Activated CD4-positive, alpha-beta memory T cell treated with anti-CD3 and anti-CD28 coated beads, Interleukin-2, amount 10 ng/mL, durations not matched to agents 7 days and 5 days (primary cell): Measurements from ENCODE around the gene DVL1. TPM values are rescaled to one million over a fixed set of nuclear protein-coding genes. Genes with fewer than 3 reads are reported as not detected.
A peak's percentile ranks its signal among the peaks of the same experiment; 100 is the strongest.

Experiments
- CTCF ChIA-PET: fragments of 350-600 bp; sonication (Branson Sonifier 250); formaldehyde crosslinking; loops from one replicate; lab custom pipeline; 2021; ENCODE audit warnings: antibody characterized with exemption, inconsistent platforms; lab: Charles Lee
- POLR2A ChIA-PET: fragments of 350-600 bp; sonication (Branson Sonifier 250); formaldehyde crosslinking; loops from one replicate; lab custom pipeline; 2021; ENCODE audit warnings: antibody characterized with exemption; lab: Charles Lee
- DNase-seq: peaks from one replicate; pipeline ENCODE4 v3.0.0-alpha.2; 2020
- H3K27ac Mint-ChIP-seq: one replicate; pipeline ENCODE4 v1.8.0; 2021; ENCODE audit warnings: mild to moderate bottlenecking, mixed read lengths
- H3K27me3 Mint-ChIP-seq: one replicate; pipeline ENCODE4 v1.8.0; 2021; ENCODE audit warnings: mixed read lengths
- H3K36me3 Mint-ChIP-seq: one replicate; pipeline ENCODE4 v1.8.0; 2021; ENCODE audit warnings: low read depth, mixed read lengths
- H3K4me1 Mint-ChIP-seq: one replicate; pipeline ENCODE4 v1.8.0; 2021; ENCODE audit warnings: mixed read lengths
- H3K4me3 Mint-ChIP-seq: one replicate; pipeline ENCODE4 v1.8.0; 2021; ENCODE audit warnings: mild to moderate bottlenecking, mixed read lengths
- H3K9me3 Mint-ChIP-seq: one replicate; pipeline ENCODE4 v1.8.0; 2021; ENCODE audit warnings: mixed read lengths
- total RNA-seq, 2 experiments: library from RNA; stranded (reverse); gene quantifications; one replicate each; pipeline ENCODE4 v1.2.3, GENCODE V29; 2021

The DVL1 gene
- total RNA-seq, 2 experiments from 2014 or later: 36.0 to 37.8 TPM

DNA sequence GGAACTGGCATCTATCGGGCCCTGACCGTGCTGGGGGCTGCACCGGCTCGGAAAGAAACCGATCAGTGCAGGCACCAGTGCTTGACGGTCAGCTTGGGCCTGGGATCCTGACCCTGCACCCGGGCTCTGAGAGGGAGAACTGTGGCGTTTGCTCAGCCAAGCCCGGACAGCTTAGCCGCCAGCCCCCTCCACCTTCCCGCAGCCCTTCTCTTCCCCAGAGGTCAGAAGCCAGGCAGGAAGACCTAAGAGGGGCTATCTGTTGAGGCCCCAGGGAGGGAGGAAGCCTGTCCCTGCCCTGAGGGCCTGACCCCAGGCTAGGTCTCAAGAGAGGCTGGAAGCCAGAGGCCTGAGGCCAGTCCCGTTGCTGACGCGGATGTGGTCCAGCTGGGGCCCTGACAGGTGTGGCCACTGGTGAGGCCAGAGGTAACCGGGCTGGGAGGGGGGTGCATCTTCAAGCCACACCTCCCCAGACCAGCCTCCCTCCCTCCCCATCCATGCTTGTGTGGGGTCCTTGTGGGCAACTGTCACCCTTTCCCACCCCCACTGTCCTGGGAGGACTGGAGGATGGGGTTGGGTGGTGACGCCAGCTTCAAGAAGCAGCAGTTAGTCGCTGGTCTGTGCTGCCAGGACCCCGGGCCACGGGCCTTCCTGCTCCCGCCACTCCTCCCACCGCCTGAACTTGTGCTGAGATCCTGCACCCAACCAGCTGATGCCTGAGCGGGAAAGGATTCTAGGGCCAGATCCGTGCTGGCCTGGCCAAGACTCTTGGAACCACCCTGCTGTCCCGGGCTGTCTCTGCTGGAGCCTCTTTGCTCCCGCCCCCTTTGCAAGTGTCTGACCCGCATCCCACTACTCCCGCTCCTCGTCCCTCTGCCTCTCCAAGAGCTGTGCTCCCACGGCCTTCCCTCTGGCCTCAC lies 2.6 kb upstream of the DVL1 start:
- ChIA-PET CTCF (interaction anchor here (3.0 kb wide), 1 partner anchor 19 kb away, joined by 13 read pairs; no protein-coding TSS in a partner anchor), POLR2A (interaction anchor here (0.8 to 2.9 kb wide), 3 partner anchors 20 to 24 kb away, joined by 3 to 14 read pairs (median 5); partner anchors contain the start of gene AURKAIP1)
- Mint-ChIP-seq H3K27me3 (peaks cover 23% of the 10 kb centered on the region), H3K4me3 (peak overlapping the region; percentile 48), H3K4me1 (peaks cover 24% of the 10 kb centered on the region), H3K9me3 (no peaks in the 10 kb centered on the region), H3K36me3 (no peaks in the 10 kb centered on the region), H3K27ac (no peak overlapping the region)
- no peak for DNase-seq

DNA sequence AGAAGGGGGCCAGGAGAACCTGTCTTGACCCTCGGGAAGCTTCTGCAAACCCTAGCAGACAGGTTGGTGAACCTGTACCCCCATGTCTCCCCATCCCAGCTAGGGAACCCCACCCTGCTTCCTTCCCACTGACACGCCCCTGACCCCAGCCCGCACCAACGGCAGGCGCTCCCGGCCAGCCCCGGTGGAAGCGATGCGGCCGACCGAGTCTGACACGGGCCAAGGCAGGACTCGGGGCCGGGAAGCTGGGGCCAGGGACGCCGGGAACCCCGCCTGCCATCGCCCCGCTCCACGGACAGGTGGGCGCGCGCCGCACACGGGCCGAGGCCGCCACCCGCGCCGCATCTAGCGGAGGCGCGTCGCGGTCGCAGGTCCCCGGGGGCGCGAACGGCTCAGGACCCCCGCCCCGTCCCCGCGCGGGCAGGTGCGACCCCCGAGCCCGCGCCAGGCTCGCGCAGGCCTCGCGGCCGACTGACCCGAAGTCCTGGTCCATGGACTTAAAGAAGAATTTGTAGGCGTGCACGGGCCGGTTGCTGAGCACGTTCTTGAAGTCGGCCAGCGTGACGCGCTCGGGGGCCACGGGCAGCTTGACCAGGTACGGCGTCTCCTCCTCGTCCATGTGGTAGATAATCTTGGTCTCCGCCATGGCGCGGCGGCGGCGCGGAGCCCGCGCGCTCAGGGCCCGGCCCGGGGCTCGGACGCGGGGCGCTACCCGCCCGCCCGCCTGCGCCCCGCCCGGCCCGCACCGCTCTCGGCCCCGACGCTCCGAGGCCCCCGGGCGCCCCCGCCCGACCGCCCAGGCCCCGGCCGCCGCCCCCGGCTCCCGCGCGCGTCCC lies 580 bp downstream of the DVL1 start:
- POLR2A ChIA-PET: interaction anchor here (0.6 to 1.6 kb wide), 6 partner anchors 14 to 163 kb away, joined by 3 to 13 read pairs (median 4); partner anchors contain the start of gene AURKAIP1
- H3K36me3 Mint-ChIP-seq: no peaks in the 10 kb centered on the region
- no peak for DNase-seq
- CTCF ChIA-PET: interaction anchor here (0.6 to 4.0 kb wide), 5 partner anchors 23 to 225 kb away, joined by 3 to 28 read pairs (median 6); partner anchors contain the start of gene AURKAIP1
- peaks cover 34% of the 10 kb centered on the region for H3K4me1 Mint-ChIP-seq
- peak overlapping the region; percentile 71 for H3K4me3 Mint-ChIP-seq
- H3K9me3 Mint-ChIP-seq: no peaks in the 10 kb centered on the region
- no peak overlapping the region for H3K27ac Mint-ChIP-seq
- H3K27me3 Mint-ChIP-seq: peaks cover 16% of the 10 kb centered on the region

DNA sequence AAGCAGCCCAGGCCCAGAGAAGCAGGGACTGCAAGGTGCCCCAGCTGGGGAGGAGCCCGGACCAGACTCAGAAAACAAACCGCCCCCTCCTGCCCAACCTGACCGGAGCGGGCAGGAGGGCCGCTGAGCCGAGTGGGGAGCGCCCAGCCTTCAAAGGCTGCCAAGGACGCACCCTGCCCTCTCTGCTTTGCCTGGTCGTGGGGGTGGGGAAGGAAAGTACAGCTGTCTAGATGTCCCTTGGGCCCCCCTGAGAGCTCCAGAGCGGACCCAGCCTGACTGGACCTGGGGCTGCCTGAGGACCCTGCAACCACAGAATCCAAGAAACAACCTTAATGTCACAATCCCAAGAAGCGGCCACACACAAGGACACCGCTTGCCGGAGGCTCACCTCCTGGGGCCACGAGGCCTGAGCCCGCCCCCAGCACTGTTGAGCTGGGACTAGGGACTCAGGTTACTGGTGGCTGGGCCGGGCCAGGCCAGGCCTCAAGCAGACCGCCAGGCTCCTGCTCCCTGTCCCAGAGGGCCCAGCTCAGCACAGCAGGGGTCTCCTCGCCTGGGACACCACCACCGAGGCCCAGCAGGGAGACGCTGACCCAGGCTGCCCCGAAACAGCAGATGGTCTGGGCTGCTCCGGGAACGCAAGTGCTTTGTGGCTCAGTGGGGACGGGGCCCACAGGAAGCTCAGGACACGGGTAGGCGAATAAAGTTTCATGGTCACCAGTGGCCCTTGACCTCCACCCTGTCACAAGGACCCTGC lies 1.4 kb downstream of the DVL1 start:
- peaks cover 10% of the 10 kb centered on the region for H3K27me3 Mint-ChIP-seq
- POLR2A ChIA-PET: interaction anchor here (0.9 to 1.6 kb wide), 5 partner anchors 14 to 164 kb away, joined by 3 to 13 read pairs (median 5); partner anchors contain the start of gene AURKAIP1
- DNase-seq: no peak
- H3K9me3 Mint-ChIP-seq: no peaks in the 10 kb centered on the region
- peaks cover 33% of the 10 kb centered on the region for H3K4me1 Mint-ChIP-seq
- CTCF ChIA-PET: interaction anchor here (0.6 to 4.0 kb wide), 6 partner anchors 24 to 225 kb away, joined by 3 to 28 read pairs (median 5); partner anchors contain the start of gene AURKAIP1
- H3K4me3 Mint-ChIP-seq: peak overlapping the region; percentile 71
- H3K27ac Mint-ChIP-seq: no peak overlapping the region
- H3K36me3 Mint-ChIP-seq: peaks cover 1% of the 10 kb centered on the region

DNA sequence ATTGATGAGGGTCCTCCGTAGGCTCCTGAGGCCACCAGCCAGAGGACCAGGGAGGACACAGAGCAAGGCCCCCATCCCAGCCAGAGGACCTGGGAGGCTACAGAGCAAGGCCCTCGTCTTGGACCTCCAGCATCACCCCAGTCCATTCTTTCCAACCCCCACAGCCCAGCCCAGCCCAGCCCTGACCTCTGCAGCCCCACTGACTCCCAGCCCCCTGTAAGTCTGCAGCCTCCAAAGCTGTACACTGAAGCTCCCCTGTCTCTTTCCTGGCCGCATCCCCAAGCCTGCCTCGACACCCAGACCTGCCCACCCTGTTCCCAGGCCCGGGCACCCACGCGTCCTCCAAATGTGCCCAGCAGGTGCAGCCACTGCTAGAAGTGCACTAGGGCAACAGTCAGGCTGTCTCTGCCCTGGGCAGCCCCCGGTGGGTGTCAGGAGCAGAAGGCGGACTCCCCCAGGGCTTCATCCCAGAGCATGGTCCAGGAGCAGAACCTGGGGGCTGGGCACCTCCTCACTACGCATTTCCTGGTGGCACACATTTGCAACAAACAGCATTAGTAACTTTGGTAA lies 2.1 kb downstream of the DVL1 start:
- peak overlapping the region; percentile 71 for H3K4me3 Mint-ChIP-seq
- no peak overlapping the region for H3K27ac Mint-ChIP-seq
- no peak for DNase-seq
- POLR2A ChIA-PET: interaction anchor here (1.4 to 1.6 kb wide), 3 partner anchors 13 to 28 kb away, joined by 5 to 13 read pairs (median 6); partner anchors contain the start of gene AURKAIP1
- peaks cover 28% of the 10 kb centered on the region for H3K4me1 Mint-ChIP-seq
- CTCF ChIA-PET: interaction anchor here (0.7 to 4.0 kb wide), 5 partner anchors 24 to 42 kb away, joined by 4 to 28 read pairs (median 6); partner anchors contain the start of gene AURKAIP1
- H3K9me3 Mint-ChIP-seq: no peaks in the 10 kb centered on the region
- H3K36me3 Mint-ChIP-seq: peaks cover 3% of the 10 kb centered on the region
- H3K27me3 Mint-ChIP-seq: peaks cover 3% of the 10 kb centered on the region

DNA sequence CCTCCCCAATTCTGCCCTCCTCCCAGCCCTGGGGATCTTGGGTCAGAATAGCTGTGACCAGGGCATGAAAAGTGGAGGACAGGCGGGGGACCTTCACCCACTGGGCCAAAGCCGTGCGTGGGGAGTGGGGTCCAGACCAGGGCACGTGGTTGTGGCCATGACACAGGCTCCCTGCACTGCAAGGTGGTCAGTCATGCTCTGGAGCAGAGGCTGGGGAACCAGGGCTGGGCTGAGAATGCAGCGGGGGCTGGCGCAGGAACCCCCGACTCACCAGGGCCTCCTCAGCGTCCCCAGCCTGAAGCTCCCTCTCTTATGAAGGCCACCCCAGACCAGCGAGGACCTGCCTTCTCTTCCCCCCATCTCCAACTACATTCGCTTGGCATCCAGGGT lies 2.7 kb downstream of the DVL1 start:
- Mint-ChIP-seq H3K27ac (no peak overlapping the region), H3K4me1 (peaks cover 27% of the 10 kb centered on the region), H3K9me3 (no peaks in the 10 kb centered on the region), H3K4me3 (peak overlapping the region; percentile 29), H3K27me3 (no peaks in the 10 kb centered on the region), H3K36me3 (peaks cover 3% of the 10 kb centered on the region)
- DNase-seq: no peak
- CTCF ChIA-PET: interaction anchor here (2.0 to 4.0 kb wide), 2 partner anchors 25 to 28 kb away, joined by 4 to 28 read pairs; no protein-coding TSS in a partner anchor
- POLR2A ChIA-PET: no interaction called here

DNA sequence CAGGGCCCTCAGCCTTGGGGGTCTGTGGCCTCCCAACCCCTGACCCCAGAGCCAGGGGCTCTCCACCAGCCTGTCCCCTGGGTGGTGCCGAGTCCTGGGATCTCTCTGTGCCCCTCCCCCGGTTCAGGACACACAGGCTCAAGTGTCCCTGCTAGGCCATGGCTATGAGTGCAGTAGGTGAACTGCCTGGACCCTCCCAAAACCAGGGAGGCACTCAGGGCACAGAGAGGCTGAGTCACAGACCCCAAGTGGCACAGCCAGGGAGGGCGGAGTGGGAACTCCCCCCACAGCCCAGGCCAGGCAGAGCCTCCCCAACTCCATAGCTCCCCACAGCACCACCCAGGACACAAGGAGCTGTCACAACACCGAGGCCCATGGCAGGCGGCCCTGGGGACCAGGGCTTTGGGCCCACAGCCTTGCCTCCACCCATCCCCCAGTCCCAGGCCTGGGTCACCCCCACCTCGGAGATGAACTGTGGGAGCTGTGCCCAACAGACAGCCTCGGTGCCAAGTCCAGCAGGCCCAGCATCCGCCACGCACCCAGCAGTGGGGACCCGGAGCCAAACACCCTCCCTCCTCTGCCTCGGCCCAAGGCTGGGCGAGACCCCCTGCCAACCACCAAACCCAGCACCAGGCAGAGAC lies 3.2 kb downstream of the DVL1 start:
- H3K4me3 Mint-ChIP-seq: no peak overlapping the region
- H3K36me3 Mint-ChIP-seq: peaks cover 7% of the 10 kb centered on the region
- ChIA-PET POLR2A (no interaction called here), CTCF (interaction anchor here (4.0 kb wide), 1 partner anchor 26 kb away, joined by 28 read pairs; no protein-coding TSS in a partner anchor)
- DNase-seq: no peak
- peaks cover 4% of the 10 kb centered on the region for H3K9me3 Mint-ChIP-seq
- H3K4me1 Mint-ChIP-seq: peaks cover 27% of the 10 kb centered on the region
- H3K27ac Mint-ChIP-seq: no peak overlapping the region
- H3K27me3 Mint-ChIP-seq: no peaks in the 10 kb centered on the region

DNA sequence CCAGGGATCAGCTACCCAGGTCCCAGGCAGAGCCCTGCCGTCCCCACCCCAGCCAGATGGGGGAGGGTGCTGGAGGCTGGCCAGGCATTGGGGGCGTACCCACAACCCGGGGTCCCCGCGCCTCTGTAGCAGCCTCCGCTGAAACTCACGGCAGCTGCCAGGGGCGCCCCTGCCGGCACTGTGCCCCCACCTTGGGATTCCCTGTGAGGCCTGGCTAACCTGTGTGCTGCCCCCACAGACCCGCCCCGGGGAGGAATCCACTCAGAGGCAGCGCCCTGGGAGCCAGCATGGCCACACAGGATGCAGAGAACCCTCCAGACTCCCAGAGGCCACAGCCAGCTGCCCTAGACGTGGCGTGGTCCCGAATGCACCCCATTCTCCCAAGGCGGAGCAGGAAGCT lies 3.8 kb downstream of the DVL1 start:
- Mint-ChIP-seq H3K4me1 (peaks cover 27% of the 10 kb centered on the region), H3K36me3 (peaks cover 13% of the 10 kb centered on the region), H3K9me3 (peaks cover 9% of the 10 kb centered on the region), H3K4me3 (no peak overlapping the region), H3K27me3 (no peaks in the 10 kb centered on the region), H3K27ac (no peak overlapping the region)
- ChIA-PET POLR2A (no interaction called here), CTCF (interaction anchor here (4.0 kb wide), 1 partner anchor 26 kb away, joined by 28 read pairs; no protein-coding TSS in a partner anchor)
- no peak for DNase-seq

DNA sequence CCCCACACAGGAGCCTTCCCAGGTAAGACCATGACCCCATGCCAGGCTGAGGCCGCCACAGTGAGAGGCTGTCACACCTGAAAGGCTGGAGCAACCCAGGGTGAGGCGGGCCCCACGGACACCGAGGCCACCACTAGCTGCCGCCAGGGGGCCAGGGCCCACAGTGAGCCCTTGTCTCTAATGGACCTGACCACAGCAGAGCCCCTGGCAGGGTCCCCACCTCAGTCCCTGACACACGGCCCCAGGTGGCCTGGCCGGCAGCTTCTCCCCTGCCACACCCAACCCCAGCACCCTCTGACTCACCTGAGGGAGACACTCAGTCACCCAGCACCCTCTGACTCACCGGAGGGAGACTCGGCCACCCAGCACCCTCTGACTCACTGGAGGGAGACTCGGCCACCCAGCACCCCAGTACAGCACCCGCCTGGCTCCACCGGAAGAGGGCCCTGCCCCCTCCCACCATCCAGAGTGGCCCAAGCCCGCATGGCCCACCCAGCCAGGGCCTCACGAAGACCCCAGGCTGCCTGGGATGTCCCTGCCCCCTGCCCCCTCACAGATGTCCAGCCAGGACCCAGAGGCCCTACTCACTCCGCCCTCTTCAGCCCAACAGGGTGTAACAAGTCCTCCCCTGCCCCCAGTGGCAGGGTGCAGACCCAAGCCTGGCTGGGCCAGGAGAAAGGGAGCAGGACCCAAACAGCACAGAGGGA lies 4.4 kb downstream of the DVL1 start:
- POLR2A ChIA-PET: no interaction called here

DNA sequence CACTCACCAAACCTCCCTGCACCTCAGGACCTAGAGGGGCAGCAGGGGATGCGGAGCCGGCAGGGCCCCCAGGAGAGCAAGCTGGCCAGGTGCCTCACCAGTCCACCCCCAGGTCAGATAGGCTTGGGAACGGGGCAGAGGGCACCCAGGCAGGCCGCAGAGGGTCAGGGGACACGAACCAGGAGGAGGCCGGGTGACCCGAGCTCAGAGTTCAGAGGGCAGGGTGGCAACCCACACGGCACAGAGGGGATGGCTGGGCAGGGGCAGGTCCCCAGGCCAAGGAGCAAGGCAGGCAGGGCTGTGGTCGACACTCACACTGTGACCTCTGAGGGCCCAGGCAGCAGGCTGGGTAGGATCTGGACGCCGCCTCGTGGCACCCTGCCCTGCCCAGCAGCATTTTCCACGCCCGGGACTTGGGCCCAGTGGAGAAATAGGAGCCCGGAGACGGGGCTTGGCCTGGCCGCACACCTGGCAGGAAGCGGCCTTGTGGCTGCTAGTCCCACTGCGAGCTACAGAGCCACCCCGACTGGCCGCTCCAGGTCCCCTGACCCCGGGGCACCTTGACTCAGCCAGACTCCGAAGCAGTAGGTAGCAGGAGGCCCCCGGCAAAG lies 5.3 kb downstream of the DVL1 start:
- Mint-ChIP-seq H3K27ac (no peak overlapping the region), H3K36me3 (peaks cover 16% of the 10 kb centered on the region), H3K4me1 (peaks cover 27% of the 10 kb centered on the region), H3K27me3 (no peaks in the 10 kb centered on the region), H3K4me3 (no peak overlapping the region), H3K9me3 (peaks cover 9% of the 10 kb centered on the region)
- no peak for DNase-seq
- ChIA-PET CTCF (no interaction called here), POLR2A (interaction anchor here (0.8 kb wide), 1 partner anchor 19 kb away, joined by 3 read pairs; no protein-coding TSS in a partner anchor)

More for the DNA sequence above, 4.4 kb downstream of the DVL1 start:
- Mint-ChIP-seq H3K27ac (no peak overlapping the region), H3K4me1 (peaks cover 27% of the 10 kb centered on the region), H3K4me3 (no peak overlapping the region), H3K27me3 (no peaks in the 10 kb centered on the region), H3K36me3 (peaks cover 14% of the 10 kb centered on the region), H3K9me3 (peaks cover 9% of the 10 kb centered on the region)
- peak; percentile 56 for DNase-seq
- CTCF ChIA-PET: no interaction called here

DNA sequence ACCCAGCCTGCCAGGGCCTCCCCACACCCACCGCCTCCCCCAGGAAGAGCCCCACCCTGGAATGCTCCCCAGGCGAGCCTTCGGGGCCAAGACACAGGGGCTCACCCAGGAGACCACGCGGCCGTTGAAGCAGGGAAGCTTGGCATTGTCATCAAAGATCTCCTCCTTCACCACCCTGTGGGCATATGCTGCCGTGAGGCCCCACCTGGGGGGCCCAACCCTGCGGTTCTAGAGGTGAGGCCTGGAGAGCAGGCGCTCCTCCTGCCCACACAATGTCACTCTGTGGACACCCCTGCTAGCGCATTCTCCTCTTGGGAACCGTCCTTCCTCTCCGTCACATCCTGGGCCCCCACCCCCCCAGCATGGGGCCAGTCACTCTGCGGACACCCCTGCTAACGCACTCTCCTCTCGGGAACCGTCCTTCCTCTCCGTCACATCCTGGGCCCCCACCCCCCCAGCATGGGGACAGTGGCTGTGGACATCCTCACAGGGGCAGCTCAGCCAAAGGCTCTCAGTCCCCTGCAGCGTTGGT lies 6.6 kb downstream of the DVL1 start:
- no peak overlapping the region for H3K27ac Mint-ChIP-seq
- H3K4me1 Mint-ChIP-seq: peaks cover 21% of the 10 kb centered on the region
- H3K9me3 Mint-ChIP-seq: peaks cover 9% of the 10 kb centered on the region
- CTCF ChIA-PET: no interaction called here
- DNase-seq: no peak
- no peaks in the 10 kb centered on the region for H3K27me3 Mint-ChIP-seq
- peaks cover 20% of the 10 kb centered on the region for H3K36me3 Mint-ChIP-seq
- POLR2A ChIA-PET: interaction anchor here (0.8 kb wide), 1 partner anchor 17 kb away, joined by 3 read pairs; no protein-coding TSS in a partner anchor
- no peak overlapping the region for H3K4me3 Mint-ChIP-seq
